K562 (cell line): ENCODE data around the gene PRDM15. TPM values are rescaled to one million over a fixed set of nuclear protein-coding genes. Genes with fewer than 3 reads are reported as not detected.

Source experiments
- COPS2 ChIP-seq: fragments of 450-650 bp; conservative IDR thresholded peaks from 2 replicates; pipeline ENCODE4 v1.6.1; 2016; ENCODE audit warnings: mild to moderate bottlenecking, moderate library complexity
- POLR2AphosphoS5 ChIP-seq: IDR thresholded peaks from 2 replicates; pipeline ENCODE4 v1.6.1; 2011; ENCODE audit warnings: mild to moderate bottlenecking, low read depth, low read length, moderate library complexity; ENCODE audit not compliant: control insufficient read depth, insufficient read depth
- RCOR1 ChIP-seq, 2 experiments: IDR thresholded peaks; 2 replicates each; pipeline ENCODE4 v1.6.1; 2012; ENCODE audit warnings: low read depth in 2 of 2, low read length in 2 of 2, borderline replicate concordance in 1 of 2, improper control_type of control experiment in 1 of 2
- polyA plus RNA-seq, 8 experiments: library from polyadenylated mRNA; depleted of rRNA in 4 of 8; stranded (reverse) in 5 of 8; unstranded in 3 of 8; fragments of >200 nt; fragmentation: Nextera tagmentation in 2 of 8; fragmentation: Illumina TruSeq in 1 of 8; extraction: Ambion mirVana in 2 of 8; extraction: Trizol in 1 of 8; gene quantifications; 2 replicates each; pipeline versions ENCODE4 v1.2.1 to v1.2.3, GENCODE V29; 2011 to 2014; ENCODE audit warnings: inconsistent platforms in 1 of 8, missing spikeins in 1 of 8
- total RNA-seq, 7 experiments: library from RNA; depleted of rRNA in 6 of 7; stranded (reverse); fragments of >200 nt in 6 of 7; fragmentation: Illumina TruSeq in 2 of 7; extraction: Trizol in 2 of 7; gene quantifications; 2 replicates each; pipeline versions ENCODE4 v1.2.1 to v1.2.3, GENCODE V29; 2011 to 2021; ENCODE audit warnings: low replicate concordance in 1 of 7
- TF ChIP-seq, protein P1 (sequence below), 2 experiments: fragments of 450-650 bp; formaldehyde crosslinking in 1 of 2; IDR thresholded peaks; 2 replicates each; pipeline versions ENCODE4 v1.4.0 to v1.6.1; 2014 to 2020; ENCODE audit warnings: mild to moderate bottlenecking in 2 of 2, borderline replicate concordance in 1 of 2, low read depth in 1 of 2
- TF ChIP-seq, protein P2 (sequence below): sonication (generic); formaldehyde crosslinking; IDR thresholded peaks from 2 replicates; pipeline ENCODE4 v1.8.0; 2023; ENCODE audit warnings: missing genetic modification reagents, mild to moderate bottlenecking, borderline replicate concordance
- TF ChIP-seq, protein P3 (sequence below): fragments of 250-450 bp; sonication (Bioruptor Pico); IDR thresholded peaks from 2 replicates; pipeline ENCODE4 v1.4.0; 2020; ENCODE audit warnings: mild to moderate bottlenecking, moderate library complexity

The PRDM15 gene
- total and polyA plus RNA-seq, 9 of the 15 experiments (the other 6 are each of a cell fraction or from before 2014, with no cell fraction given), result 0.93 to 9.2 (median 6.2) TPM

DNA sequence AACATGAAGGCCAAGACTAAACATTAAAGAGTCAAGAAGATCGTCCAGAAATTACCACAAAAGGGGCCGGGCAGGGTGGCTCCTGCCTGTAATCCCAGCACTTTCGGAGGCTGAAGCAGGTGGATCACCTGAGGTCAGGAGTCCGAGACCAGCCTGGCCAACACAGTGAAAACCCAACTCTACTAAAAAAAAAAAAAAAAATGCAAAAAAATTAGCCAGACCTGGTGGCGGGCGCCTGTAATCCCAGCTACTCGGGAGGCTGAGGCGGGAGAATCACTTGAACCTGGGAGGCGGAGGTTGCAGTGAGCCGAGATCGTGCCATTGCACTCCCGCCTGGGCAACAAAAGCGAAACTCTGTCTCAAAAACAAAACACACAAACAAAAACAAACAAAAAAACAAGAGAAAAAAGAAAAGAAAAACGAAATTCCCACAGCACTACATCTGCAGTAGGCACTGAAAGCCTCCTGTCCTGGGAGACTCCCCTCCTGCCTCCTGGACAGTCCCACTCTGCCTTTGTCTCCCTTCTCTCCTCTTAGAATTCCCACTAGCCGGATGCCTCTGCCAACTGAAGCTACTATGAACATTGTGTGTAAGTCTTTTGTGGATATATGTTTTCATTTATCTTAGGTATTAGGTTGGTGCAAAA lies 94.6 kb downstream of the PRDM15 start (continued):
- TF ChIP-seq, protein P1, sequence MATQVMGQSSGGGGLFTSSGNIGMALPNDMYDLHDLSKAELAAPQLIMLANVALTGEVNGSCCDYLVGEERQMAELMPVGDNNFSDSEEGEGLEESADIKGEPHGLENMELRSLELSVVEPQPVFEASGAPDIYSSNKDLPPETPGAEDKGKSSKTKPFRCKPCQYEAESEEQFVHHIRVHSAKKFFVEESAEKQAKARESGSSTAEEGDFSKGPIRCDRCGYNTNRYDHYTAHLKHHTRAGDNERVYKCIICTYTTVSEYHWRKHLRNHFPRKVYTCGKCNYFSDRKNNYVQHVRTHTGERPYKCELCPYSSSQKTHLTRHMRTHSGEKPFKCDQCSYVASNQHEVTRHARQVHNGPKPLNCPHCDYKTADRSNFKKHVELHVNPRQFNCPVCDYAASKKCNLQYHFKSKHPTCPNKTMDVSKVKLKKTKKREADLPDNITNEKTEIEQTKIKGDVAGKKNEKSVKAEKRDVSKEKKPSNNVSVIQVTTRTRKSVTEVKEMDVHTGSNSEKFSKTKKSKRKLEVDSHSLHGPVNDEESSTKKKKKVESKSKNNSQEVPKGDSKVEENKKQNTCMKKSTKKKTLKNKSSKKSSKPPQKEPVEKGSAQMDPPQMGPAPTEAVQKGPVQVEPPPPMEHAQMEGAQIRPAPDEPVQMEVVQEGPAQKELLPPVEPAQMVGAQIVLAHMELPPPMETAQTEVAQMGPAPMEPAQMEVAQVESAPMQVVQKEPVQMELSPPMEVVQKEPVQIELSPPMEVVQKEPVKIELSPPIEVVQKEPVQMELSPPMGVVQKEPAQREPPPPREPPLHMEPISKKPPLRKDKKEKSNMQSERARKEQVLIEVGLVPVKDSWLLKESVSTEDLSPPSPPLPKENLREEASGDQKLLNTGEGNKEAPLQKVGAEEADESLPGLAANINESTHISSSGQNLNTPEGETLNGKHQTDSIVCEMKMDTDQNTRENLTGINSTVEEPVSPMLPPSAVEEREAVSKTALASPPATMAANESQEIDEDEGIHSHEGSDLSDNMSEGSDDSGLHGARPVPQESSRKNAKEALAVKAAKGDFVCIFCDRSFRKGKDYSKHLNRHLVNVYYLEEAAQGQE (IDR thresholded peaks at IDR 0.05; ENCODE audit: borderline replicate concordance), result no peak
- TF ChIP-seq, protein P1 (CRISPR knock-in tag; IDR thresholded peaks at IDR 0.05; ENCODE audit: low read depth), result no peak
- TF ChIP-seq, protein P2, sequence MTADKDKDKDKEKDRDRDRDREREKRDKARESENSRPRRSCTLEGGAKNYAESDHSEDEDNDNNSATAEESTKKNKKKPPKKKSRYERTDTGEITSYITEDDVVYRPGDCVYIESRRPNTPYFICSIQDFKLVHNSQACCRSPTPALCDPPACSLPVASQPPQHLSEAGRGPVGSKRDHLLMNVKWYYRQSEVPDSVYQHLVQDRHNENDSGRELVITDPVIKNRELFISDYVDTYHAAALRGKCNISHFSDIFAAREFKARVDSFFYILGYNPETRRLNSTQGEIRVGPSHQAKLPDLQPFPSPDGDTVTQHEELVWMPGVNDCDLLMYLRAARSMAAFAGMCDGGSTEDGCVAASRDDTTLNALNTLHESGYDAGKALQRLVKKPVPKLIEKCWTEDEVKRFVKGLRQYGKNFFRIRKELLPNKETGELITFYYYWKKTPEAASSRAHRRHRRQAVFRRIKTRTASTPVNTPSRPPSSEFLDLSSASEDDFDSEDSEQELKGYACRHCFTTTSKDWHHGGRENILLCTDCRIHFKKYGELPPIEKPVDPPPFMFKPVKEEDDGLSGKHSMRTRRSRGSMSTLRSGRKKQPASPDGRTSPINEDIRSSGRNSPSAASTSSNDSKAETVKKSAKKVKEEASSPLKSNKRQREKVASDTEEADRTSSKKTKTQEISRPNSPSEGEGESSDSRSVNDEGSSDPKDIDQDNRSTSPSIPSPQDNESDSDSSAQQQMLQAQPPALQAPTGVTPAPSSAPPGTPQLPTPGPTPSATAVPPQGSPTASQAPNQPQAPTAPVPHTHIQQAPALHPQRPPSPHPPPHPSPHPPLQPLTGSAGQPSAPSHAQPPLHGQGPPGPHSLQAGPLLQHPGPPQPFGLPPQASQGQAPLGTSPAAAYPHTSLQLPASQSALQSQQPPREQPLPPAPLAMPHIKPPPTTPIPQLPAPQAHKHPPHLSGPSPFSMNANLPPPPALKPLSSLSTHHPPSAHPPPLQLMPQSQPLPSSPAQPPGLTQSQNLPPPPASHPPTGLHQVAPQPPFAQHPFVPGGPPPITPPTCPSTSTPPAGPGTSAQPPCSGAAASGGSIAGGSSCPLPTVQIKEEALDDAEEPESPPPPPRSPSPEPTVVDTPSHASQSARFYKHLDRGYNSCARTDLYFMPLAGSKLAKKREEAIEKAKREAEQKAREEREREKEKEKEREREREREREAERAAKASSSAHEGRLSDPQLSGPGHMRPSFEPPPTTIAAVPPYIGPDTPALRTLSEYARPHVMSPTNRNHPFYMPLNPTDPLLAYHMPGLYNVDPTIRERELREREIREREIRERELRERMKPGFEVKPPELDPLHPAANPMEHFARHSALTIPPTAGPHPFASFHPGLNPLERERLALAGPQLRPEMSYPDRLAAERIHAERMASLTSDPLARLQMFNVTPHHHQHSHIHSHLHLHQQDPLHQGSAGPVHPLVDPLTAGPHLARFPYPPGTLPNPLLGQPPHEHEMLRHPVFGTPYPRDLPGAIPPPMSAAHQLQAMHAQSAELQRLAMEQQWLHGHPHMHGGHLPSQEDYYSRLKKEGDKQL (CRISPR knock-in tag), result no peak
- TF ChIP-seq RCOR1 (IDR thresholded peaks at IDR 0.05; ENCODE audit: borderline replicate concordance in 1 of 2, low read depth in 2 of 2, low read length in 2 of 2), result no peak
- TF ChIP-seq, protein P3, sequence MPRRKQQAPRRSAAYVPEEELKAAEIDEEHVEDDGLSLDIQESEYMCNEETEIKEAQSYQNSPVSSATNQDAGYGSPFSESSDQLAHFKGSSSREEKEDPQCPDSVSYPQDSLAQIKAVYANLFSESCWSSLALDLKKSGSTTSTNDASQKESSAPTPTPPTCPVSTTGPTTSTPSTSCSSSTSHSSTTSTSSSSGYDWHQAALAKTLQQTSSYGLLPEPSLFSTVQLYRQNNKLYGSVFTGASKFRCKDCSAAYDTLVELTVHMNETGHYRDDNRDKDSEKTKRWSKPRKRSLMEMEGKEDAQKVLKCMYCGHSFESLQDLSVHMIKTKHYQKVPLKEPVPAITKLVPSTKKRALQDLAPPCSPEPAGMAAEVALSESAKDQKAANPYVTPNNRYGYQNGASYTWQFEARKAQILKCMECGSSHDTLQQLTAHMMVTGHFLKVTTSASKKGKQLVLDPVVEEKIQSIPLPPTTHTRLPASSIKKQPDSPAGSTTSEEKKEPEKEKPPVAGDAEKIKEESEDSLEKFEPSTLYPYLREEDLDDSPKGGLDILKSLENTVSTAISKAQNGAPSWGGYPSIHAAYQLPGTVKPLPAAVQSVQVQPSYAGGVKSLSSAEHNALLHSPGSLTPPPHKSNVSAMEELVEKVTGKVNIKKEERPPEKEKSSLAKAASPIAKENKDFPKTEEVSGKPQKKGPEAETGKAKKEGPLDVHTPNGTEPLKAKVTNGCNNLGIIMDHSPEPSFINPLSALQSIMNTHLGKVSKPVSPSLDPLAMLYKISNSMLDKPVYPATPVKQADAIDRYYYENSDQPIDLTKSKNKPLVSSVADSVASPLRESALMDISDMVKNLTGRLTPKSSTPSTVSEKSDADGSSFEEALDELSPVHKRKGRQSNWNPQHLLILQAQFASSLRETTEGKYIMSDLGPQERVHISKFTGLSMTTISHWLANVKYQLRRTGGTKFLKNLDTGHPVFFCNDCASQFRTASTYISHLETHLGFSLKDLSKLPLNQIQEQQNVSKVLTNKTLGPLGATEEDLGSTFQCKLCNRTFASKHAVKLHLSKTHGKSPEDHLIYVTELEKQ (CRISPR knock-in tag), result no peak
- no peak for TF ChIP-seq COPS2
- TF ChIP-seq POLR2AphosphoS5, result no peak
